K562 (cell line): ENCODE results near the gene CTTNBP2. TPM values are rescaled to one million over a fixed set of nuclear protein-coding genes. Genes with fewer than 3 reads are reported as not detected.

Source experiments
- ATAC-seq: fragments of 200-7000 bp; cut with Tn5 transposase; 3 replicates; pipeline ENCODE4 v1.9.1; 2020; ENCODE audit warnings: moderate library complexity
- BruUV-seq: library from RNA; stranded (reverse); fragments of 400-500 nt; replicated peaks from 2 replicates; lab custom pipeline; 2021; lab: Mats Ljungman, UMichigan
- CTCF ChIA-PET: fragments of 300-600 bp; formaldehyde crosslinking; extraction: SDS; loops from one replicate; lab custom pipeline; 2021; ENCODE audit warnings: low intra/inter-chr PET ratio; lab: Yijun Ruan, JAX
- POLR2A ChIA-PET: fragments of 300-600, 350-650 bp; sonication (Branson Sonifier 250); formaldehyde crosslinking; extraction: SDS; loops from one replicate; lab custom pipeline; 2021; ENCODE audit warnings: antibody characterized with exemption, inconsistent platforms; lab: Yijun Ruan, JAX
- DNase-seq, 4 experiments: peaks; one replicate each; pipeline versions ENCODE4 v3.0.0 to v3.0.0-alpha.2; 2011 to 2018; ENCODE audit warnings: low spot score in 3 of 4, mixed read lengths in 3 of 4; ENCODE audit errors: extremely low read depth in 1 of 4
- FAIRE-seq: peaks from 2 replicates; lab custom pipeline; 2011; peaks lifted over from hg19 to GRCh38; lab: Jason Lieb, UNC
- H2AFZ ChIP-seq: 2 replicates; pipeline ENCODE4 v1.6.0; 2011; ENCODE audit warnings: low read depth, low read length, control low read depth, inconsistent platforms
- H3K27ac ChIP-seq: fragments of 200-600 bp; 3 replicates; pipeline ENCODE4 v1.8.0; 2011; ENCODE audit warnings: low read depth, mild to moderate bottlenecking, control low read depth, inconsistent platforms, low read length, moderate library complexity, mixed read lengths; ENCODE audit errors: extremely low read depth
- H3K27me3 ChIP-seq, 2 experiments: fragments of 300-600 bp in 1 of 2; 2 replicates in 1 of 2; 3 replicates in 1 of 2; pipeline versions ENCODE4 v1.6.0 to v1.8.0; 2011; ENCODE audit warnings: inconsistent platforms in 2 of 2, low read length in 2 of 2, mild to moderate bottlenecking in 1 of 2, mixed read lengths in 1 of 2, moderate library complexity in 1 of 2; ENCODE audit not compliant: control insufficient read depth in 2 of 2, insufficient read depth in 2 of 2
- H3K36me3 ChIP-seq: fragments of 300-600 bp; 3 replicates; pipeline ENCODE4 v1.8.0; 2011; ENCODE audit warnings: mild to moderate bottlenecking, low read length, inconsistent platforms; ENCODE audit not compliant: control insufficient read depth, insufficient read depth
- H3K4me1 ChIP-seq, 2 experiments: fragments of 200-600 bp in 1 of 2; replicated peaks in 1 of 2; 2 replicates in 1 of 2; 3 replicates in 1 of 2; pipeline versions ENCODE4 v1.5.1 to v1.8.0; 2011; ENCODE audit warnings: inconsistent platforms in 2 of 2, low read length in 2 of 2, mild to moderate bottlenecking in 1 of 2, mixed read lengths in 1 of 2, moderate library complexity in 1 of 2; ENCODE audit not compliant: control insufficient read depth in 2 of 2, insufficient read depth in 2 of 2
- H3K4me2 ChIP-seq: 2 replicates; pipeline ENCODE4 v1.6.1; 2011; ENCODE audit warnings: low read length, control low read depth, inconsistent platforms, mixed read lengths; ENCODE audit not compliant: insufficient read depth
- H3K4me3 ChIP-seq: fragments of 200-600 bp; sonication (generic), shearing (Covaris generic); 2 replicates; pipeline ENCODE4 v1.5.1; 2016; ENCODE audit warnings: control low read depth, inconsistent platforms
- H3K79me2 ChIP-seq: fragments of 200-600 bp; 3 replicates; pipeline ENCODE4 v1.8.0; 2011; ENCODE audit warnings: low read length, inconsistent platforms; ENCODE audit not compliant: control insufficient read depth, insufficient read depth
- H3K9ac ChIP-seq, 2 experiments: 2 replicates each; pipeline versions ENCODE4 v1.6.0 to v1.6.1; 2011; ENCODE audit warnings: low read depth in 2 of 2, low read length in 2 of 2, control low read depth in 1 of 2, inconsistent platforms in 1 of 2, mild to moderate bottlenecking in 1 of 2, mixed read lengths in 1 of 2; ENCODE audit not compliant: insufficient read depth in 1 of 2
- H3K9me1 ChIP-seq: one replicate; pipeline ENCODE4 v1.6.0; 2011; ENCODE audit warnings: inconsistent platforms, mild to moderate bottlenecking, low read length, moderate library complexity; ENCODE audit not compliant: control insufficient read depth, insufficient read depth
- H3K9me3 ChIP-seq: replicated peaks from 2 replicates; pipeline ENCODE4 v1.5.1; 2011; ENCODE audit warnings: low read depth, low read length, inconsistent platforms; ENCODE audit not compliant: control insufficient read depth, insufficient read depth
- H4K20me1 ChIP-seq: replicated peaks from 2 replicates; pipeline ENCODE4 v1.6.1; 2011; ENCODE audit warnings: low read length, inconsistent platforms, mixed read lengths; ENCODE audit not compliant: control insufficient read depth, insufficient read depth
- ATF1 ChIP-seq, 2 experiments: fragments of 450-650 bp in 1 of 2; IDR thresholded peaks; 2 replicates each; pipeline ENCODE4 v1.6.1; 2016; ENCODE audit warnings: missing compliant biosample characterization in 1 of 2, missing genetic modification characterization in 1 of 2
- BRCA1 ChIP-seq, 2 experiments: fragments of 450-650 bp in 1 of 2; sonication (generic) in 1 of 2; formaldehyde crosslinking in 1 of 2; IDR thresholded peaks; 2 replicates each; pipeline versions ENCODE4 v1.5.0 to v1.6.1; 2017 to 2020; ENCODE audit warnings: mild to moderate bottlenecking in 1 of 2, missing genetic modification reagents in 1 of 2
- FOSL1 ChIP-seq: fragments of 200-800 bp; sonication (Bioruptor generic); conservative IDR thresholded peaks from 2 replicates; pipeline ENCODE4 v1.6.1; 2016; ENCODE audit warnings: missing genetic modification characterization, missing compliant biosample characterization
- JUND ChIP-seq, 2 experiments: IDR thresholded peaks; 2 replicates in 1 of 2; 3 replicates in 1 of 2; pipeline ENCODE4 v1.6.1; 2011; ENCODE audit warnings: borderline replicate concordance in 2 of 2, low read depth in 2 of 2, low read length in 2 of 2, improper control_type of control experiment in 1 of 2, missing biosample characterization in 1 of 2, missing genetic modification characterization in 1 of 2, missing genetic modification reagents in 1 of 2
- MEIS2 ChIP-seq: fragments of 450-650 bp; IDR thresholded peaks from 2 replicates; pipeline ENCODE4 v1.6.1; 2014; ENCODE audit warnings: mild to moderate bottlenecking; ENCODE audit not compliant: partially characterized antibody
- PKNOX1 ChIP-seq: fragments of 450-650 bp; IDR thresholded peaks from 2 replicates; pipeline ENCODE4 v1.6.1; 2016
- WGBS: fragments of 100-300 bp; shearing (Covaris generic); methylation state at CpG from one replicate; pipeline ENCODE4 v1.1.6; 2016; ENCODE audit warnings: low coverage, mixed read lengths; ENCODE audit not compliant: insufficient coverage; ENCODE audit errors: missing lambda C conversion rate; 5-methylcytosine and 5-hydroxymethylcytosine counted together
- in situ Hi-C: fragments of 300-500 bp; cut with MboI; formaldehyde crosslinking; loops from 4 replicates; pipeline ENCODE4 v1.15.0; 2018; ENCODE audit warnings: inconsistent platforms, mixed read lengths
- intact Hi-C: fragments of 100-400 bp; cut with micrococcal nuclease; formaldehyde crosslinking; loops from 2 replicates; pipeline ENCODE4 v1.14.2; 2022
- polyA plus RNA-seq, 8 experiments: library from polyadenylated mRNA; depleted of rRNA in 4 of 8; stranded (reverse) in 5 of 8; unstranded in 3 of 8; fragments of >200 nt; fragmentation: Nextera tagmentation in 2 of 8; fragmentation: Illumina TruSeq in 1 of 8; extraction: Ambion mirVana in 2 of 8; extraction: Trizol in 1 of 8; gene quantifications; 2 replicates each; pipeline versions ENCODE4 v1.2.1 to v1.2.3, GENCODE V29; 2011 to 2014; ENCODE audit warnings: inconsistent platforms in 1 of 8, missing spikeins in 1 of 8
- total RNA-seq, 7 experiments: library from RNA; depleted of rRNA in 6 of 7; stranded (reverse); fragments of >200 nt in 6 of 7; fragmentation: Illumina TruSeq in 2 of 7; extraction: Trizol in 2 of 7; gene quantifications; 2 replicates each; pipeline versions ENCODE4 v1.2.1 to v1.2.3, GENCODE V29; 2011 to 2021; ENCODE audit warnings: low replicate concordance in 1 of 7

Gene CTTNBP2
- total and polyA plus RNA-seq, 9 of the 15 experiments (the other 6 are each of a cell fraction or from before 2014, with no cell fraction given) = 0.05 TPM; not detected in 8

- 15% methylated on average over 2 of the region's 2 CpGs for WGBS
- ATAC-seq (no peak), DNase-seq (no peak), FAIRE-seq (no peak)
- intact Hi-C loops = no loop called here
- no TSS peak for BruUV-seq
- Histone ChIP-seq H2AFZ (no peak overlapping the region), H3K4me2 (no peak overlapping the region), H3K9ac (no peak overlapping the region), H3K9me3 (no peaks in the 10 kb centered on the region), H3K4me3 (no peak overlapping the region), H3K27ac (no peak overlapping the region), H3K27me3 (no peaks in the 10 kb centered on the region), H4K20me1 (no peaks in the 10 kb centered on the region), H3K4me1 (no peaks in the 10 kb centered on the region), H3K36me3 (no peaks in the 10 kb centered on the region), H3K79me2 (no peaks in the 10 kb centered on the region)
- in situ Hi-C loops = no loop called here
- POLR2A ChIA-PET = interaction anchor here (1.0 kb wide), 1 partner anchor 29 kb away, joined by 3 read pairs; no protein-coding TSS in a partner anchor
- CTCF ChIA-PET = no interaction called here
- peak; percentile 67 for TF ChIP-seq MEIS2
- peak; percentile 38; the same call in 1 of the 2 replicates for TF ChIP-seq PKNOX1
- no peak for TF ChIP-seq ATF1 (CRISPR knock-in tag; IDR thresholded peaks at IDR 0.05)
- TF ChIP-seq ATF1 (tag; IDR thresholded peaks at IDR 0.05) = no peak
- TF ChIP-seq, all 486 proteins: peak for 2
- no peaks in the 10 kb centered on the region for H3K9me1 ChIP-seq
Observed at GRCh38 chr7:117828825-117829224, 44.4 kb downstream of the CTTNBP2 start.

GRCh38 chr7:117827862-117828261, 45.4 kb downstream of the CTTNBP2 start:
- FAIRE-seq = no peak
- no peaks in the 10 kb centered on the region for H4K20me1 ChIP-seq
- no peaks in the 10 kb centered on the region for H3K4me1 ChIP-seq
- H3K4me2 ChIP-seq = no peak overlapping the region
- H3K27ac ChIP-seq = no peak overlapping the region
- no peaks in the 10 kb centered on the region for H3K36me3 ChIP-seq
- H3K27me3 ChIP-seq = no peaks in the 10 kb centered on the region
- 2% methylated on average over 2 of the region's 2 CpGs for WGBS
- no peaks in the 10 kb centered on the region for H3K9me3 ChIP-seq
- ChIA-PET POLR2A (interaction anchor here (1.0 kb wide), 1 partner anchor 28 kb away, joined by 3 read pairs; no protein-coding TSS in a partner anchor), CTCF (no interaction called here)
- peak; percentile 54; the same call in 1 of the 2 replicates for TF ChIP-seq JUND (IDR thresholded peaks at IDR 0.05; ENCODE audit: borderline replicate concordance, low read depth, low read length)
- TF ChIP-seq JUND (tag; IDR thresholded peaks at IDR 0.05; ENCODE audit: borderline replicate concordance, low read depth, low read length) = peak; percentile 22; the same call in 1 of the 3 replicates
- peak; percentile 29; the same call in 1 of the 2 replicates for TF ChIP-seq FOSL1
- TF ChIP-seq BRCA1 (IDR thresholded peaks at IDR 0.05) = no peak
- TF ChIP-seq BRCA1 (CRISPR knock-in tag; IDR thresholded peaks at IDR 0.05) = no peak
- H3K79me2 ChIP-seq = no peaks in the 10 kb centered on the region
- no peak overlapping the region for H2AFZ ChIP-seq
- H3K9me1 ChIP-seq = no peaks in the 10 kb centered on the region
- H3K9ac ChIP-seq = no peak overlapping the region
- H3K4me3 ChIP-seq = no peak overlapping the region
- in situ Hi-C loops (no loop called here), intact Hi-C loops (no loop called here)
- no TSS peak for BruUV-seq
- DNase-seq = no peak
- no peak for ATAC-seq
